HUDEP-2 (cell line): ENCODE measurements around the gene CYP26A1.

Source experiments
- DNase-seq, 76 experiments: peaks; one replicate each; lab custom pipeline; 2025; ENCODE audit not compliant: unreplicated experiment in 76 of 76; lab: John Stamatoyannopoulos, UW

Gene CYP26A1

GRCh38 chr10:93113042-93113441 lies 39.3 kb downstream of the CYP26A1 start:
- no peak for DNase-seq

DNA sequence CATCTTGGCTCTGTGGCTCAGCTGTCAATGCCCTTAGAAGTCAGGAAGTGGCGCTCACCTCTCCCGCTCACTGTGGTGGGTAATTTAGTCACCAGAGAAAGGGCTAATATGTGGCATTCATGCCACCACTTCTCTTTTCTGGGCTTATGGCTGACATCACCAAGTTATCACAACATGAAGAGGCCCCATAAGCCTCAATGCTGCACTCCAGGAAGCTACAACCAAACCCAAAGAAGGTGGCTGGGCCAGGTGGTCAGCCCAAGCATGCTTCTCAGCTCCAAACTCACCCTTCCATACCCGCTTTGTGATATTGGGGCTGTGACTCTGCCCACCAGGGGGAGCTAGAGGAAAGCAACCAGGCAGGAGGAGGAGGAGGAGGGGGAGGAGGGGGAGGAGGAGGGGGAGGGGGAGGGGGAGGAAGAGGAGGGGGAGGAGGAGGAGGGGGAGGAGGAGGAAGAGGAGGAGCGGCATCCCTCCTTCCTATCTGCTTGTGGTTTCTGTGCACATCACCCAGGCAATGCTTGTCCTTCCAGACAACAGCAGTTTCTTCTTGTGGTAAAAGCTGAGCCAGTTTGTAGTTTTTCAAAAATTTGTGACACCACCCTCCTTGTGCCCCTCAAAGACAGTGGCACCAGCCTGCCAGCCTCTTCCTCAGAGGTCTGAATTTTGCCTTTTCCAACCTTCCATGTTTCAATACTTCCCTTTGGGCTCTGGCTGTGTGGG lies 42.1 kb downstream of the CYP26A1 start:
- DNase-seq: peak in 62 of 76 experiments; percentile 2 to 80 (median 46)

DNA sequence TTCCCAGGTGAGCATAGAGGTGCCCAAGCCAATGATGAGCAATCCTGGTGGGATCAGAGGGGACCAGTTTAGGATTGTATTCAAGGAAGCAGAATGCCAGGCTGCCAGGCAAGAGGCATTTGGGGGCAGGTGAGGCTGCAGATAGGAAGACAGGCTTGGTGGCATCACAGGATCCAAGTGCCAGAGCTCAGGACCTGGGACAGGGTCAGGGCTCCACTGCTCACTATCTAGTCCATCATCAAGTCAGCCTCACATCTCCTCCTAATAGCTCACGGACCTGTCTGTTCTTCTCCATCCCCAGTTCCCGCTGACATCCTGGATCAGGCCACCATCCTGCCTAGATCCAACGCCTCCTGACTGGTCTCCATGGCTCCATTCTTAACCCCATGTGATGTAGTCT lies 47.6 kb downstream of the CYP26A1 start:
- no peak for DNase-seq

GRCh38 chr10:93123766-93124165 lies 50.1 kb downstream of the CYP26A1 start:
- no peak for DNase-seq

GRCh38 chr10:93124580-93125318 lies 51.1 kb downstream of the CYP26A1 start:
- DNase-seq: no peak

- no peak for DNase-seq
Observed at GRCh38 chr10:93125966-93126365, 52.3 kb downstream of the CYP26A1 start.

- no peak for DNase-seq
Observed at GRCh38 chr10:93126483-93127052, 52.9 kb downstream of the CYP26A1 start.
